Vagina (tissue), 2 donors: Measurements from ENCODE around the gene FGD4.

Experiments
- POLR2AphosphoS5 ChIP-seq, 2 donors: sonication (generic); formaldehyde crosslinking; IDR thresholded peaks; one replicate each; pipeline ENCODE4 v1.9.0; 2017; ENCODE audit warnings: antibody characterized with exemption in 2 of 2, mild to moderate bottlenecking in 2 of 2, low read depth in 1 of 2; ENCODE audit not compliant: insufficient read depth in 1 of 2
- TF ChIP-seq, protein P1 (sequence below), 3 experiments: fragments of 450-650 bp in 2 of 3; fragments of 200-600 bp in 1 of 3; sonication (generic) in 1 of 3; IDR thresholded peaks; one replicate each; pipeline ENCODE4 v1.5.1; 2017 to 2019; ENCODE audit warnings: antibody characterized with exemption in 3 of 3, mild to moderate bottlenecking in 2 of 3, moderate library complexity in 2 of 3

DNA sequence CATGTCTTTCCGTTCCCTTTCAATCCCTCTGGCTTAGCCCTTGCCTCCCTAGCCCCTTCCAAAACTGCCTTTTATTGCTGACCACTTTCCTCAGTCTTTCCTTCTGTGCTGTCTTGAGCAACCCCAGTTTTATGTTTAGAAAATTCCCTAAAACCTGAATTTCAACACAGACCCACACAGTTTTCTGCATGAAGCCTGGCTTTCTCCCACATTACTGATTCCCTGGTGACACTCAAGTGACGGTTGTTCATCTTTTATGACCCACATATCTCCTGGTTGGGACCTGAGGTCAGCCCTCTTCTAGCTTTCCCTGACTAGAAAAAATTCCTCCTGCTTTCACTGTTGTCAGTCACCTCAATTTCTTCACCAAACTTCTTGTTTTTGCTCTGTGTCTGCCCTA is 21.0 kb downstream of the FGD4 start:
- TF ChIP-seq, protein P1, sequence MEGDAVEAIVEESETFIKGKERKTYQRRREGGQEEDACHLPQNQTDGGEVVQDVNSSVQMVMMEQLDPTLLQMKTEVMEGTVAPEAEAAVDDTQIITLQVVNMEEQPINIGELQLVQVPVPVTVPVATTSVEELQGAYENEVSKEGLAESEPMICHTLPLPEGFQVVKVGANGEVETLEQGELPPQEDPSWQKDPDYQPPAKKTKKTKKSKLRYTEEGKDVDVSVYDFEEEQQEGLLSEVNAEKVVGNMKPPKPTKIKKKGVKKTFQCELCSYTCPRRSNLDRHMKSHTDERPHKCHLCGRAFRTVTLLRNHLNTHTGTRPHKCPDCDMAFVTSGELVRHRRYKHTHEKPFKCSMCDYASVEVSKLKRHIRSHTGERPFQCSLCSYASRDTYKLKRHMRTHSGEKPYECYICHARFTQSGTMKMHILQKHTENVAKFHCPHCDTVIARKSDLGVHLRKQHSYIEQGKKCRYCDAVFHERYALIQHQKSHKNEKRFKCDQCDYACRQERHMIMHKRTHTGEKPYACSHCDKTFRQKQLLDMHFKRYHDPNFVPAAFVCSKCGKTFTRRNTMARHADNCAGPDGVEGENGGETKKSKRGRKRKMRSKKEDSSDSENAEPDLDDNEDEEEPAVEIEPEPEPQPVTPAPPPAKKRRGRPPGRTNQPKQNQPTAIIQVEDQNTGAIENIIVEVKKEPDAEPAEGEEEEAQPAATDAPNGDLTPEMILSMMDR (IDR thresholded peaks at IDR 0.05): no peak
- no peak for TF ChIP-seq POLR2AphosphoS5 (IDR thresholded peaks at IDR 0.05; ENCODE audit: insufficient read depth in 1 of 2, low read depth in 1 of 2)
